GM12801 (cell line): Measurements from ENCODE around the gene SLC6A20.

Experiments used
- CTCF ChIP-seq: IDR thresholded peaks from one replicate; pipeline ENCODE4 v1.5.1; 2011; ENCODE audit warnings: control low read depth; ENCODE audit not compliant: insufficient read length; ENCODE audit errors: extremely low read depth

SLC6A20 gene

GRCh38 chr3:45783667-45784066 is 12.7 kb downstream of the SLC6A20 start:
- no peak for TF ChIP-seq CTCF

DNA sequence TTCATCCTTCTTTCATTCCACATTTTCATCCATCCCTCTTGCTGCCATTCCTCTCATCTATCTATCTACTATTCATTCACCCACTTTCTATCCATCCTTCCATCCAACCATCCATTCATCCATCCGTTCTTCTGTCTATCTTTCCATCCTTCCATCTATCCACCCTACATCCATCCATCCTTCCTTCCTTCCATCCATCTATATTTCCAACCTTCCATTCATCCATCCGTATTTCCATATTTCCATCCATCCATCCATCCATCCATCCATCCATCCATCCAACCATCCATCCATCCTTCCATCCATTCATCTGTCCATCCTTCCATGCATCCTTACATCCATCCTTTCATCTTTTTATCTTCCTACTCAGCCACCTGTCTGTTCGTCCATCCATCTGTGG is 14.0 kb downstream of the SLC6A20 start:
- no peak for TF ChIP-seq CTCF

DNA sequence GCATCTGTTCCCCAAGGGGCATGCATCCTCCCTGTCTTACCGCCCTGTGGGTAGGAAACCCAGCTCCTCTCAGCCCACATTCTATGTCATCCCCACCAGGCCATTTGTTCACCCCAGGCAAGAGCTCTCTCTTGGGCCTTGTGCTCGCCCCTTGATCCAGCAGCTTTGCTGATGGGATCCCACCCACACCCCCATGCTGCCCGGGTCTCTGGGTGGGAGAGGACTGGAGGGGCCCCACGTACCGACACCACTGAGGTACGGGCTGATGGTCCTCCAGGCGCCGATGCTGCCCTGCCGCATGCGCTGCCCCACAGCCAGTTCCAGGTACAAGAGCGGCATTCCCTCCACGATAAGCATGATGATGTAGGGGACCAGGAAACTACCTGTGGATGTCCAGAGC is 14.5 kb downstream of the SLC6A20 start:
- TF ChIP-seq CTCF, result no peak

- no peak for TF ChIP-seq CTCF
Measured at GRCh38 chr3:45781271-45781670, 15.1 kb downstream of the SLC6A20 start.

DNA sequence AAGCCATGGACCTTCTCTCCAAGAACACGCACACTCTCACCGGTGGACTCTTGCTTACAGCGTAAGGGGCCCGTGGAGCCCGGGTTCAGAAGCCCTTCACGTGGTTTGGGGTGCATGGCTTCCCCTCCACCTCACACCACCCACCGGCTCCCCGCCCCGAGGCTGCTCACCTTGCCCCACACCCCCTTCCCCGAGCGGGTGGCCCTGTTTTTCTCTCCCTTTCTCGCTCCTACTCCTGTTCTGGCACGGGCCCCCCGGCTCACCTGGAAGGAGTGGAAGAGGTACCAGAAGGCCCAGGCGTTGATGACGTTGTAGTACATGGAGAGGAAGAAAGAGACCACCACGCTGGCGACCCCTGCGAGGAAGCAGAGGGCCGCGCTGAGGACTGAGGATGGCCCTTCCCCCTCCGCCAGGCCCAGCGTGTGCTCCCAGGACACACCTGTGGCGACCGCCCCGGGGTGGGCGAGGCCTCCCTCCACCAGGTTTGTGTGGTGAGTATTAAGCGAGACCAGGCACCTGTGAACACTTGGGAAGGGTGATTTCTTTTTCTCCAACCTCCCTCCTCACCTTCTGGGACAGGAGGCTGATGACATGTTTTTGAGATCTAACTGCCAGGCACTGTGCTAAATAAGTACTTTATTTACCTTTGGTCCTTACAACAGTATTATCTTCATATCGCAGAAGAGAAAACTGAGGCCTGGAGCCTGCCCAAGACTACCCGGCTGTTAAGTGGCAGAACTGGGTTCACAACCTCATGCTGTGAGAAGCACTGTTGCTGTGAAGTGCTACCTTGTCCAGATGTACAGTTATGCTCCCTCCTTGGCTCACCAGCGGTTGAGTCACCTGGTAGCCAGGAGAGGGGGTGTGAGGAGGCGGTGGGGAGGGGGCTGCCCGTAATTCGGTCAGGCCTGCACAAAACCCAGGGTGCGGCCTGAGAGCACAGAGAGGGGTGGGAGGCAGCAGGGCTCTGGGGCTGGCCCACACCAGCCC is 16.3 kb downstream of the SLC6A20 start:
- TF ChIP-seq CTCF, result no peak

GRCh38 chr3:45778761-45779201 is 17.6 kb downstream of the SLC6A20 start:
- TF ChIP-seq CTCF, result no peak

- TF ChIP-seq CTCF, result no peak
Measured at GRCh38 chr3:45777746-45778386, 18.5 kb downstream of the SLC6A20 start.
